GM12878 (cell line): ENCODE results near the gene IFI44L. TPM values are rescaled to one million over a fixed set of nuclear protein-coding genes. Genes with fewer than 3 reads are reported as not detected.

Source experiments
- ATAC-seq: fragments of 200-7000 bp; cut with Tn5 transposase; 3 replicates; pipeline ENCODE4 v1.9.1; 2020; ENCODE audit warnings: mild to moderate bottlenecking, moderate library complexity
- BruUV-seq: library from RNA; stranded (reverse); fragments of 400-500 nt; replicated peaks from 2 replicates; lab custom pipeline; 2021; lab: Mats Ljungman, UMichigan
- CTCF ChIA-PET: fragments of 300-600 bp; sonication (Branson Sonifier 250); formaldehyde crosslinking; extraction: SDS; loops from one replicate; lab custom pipeline; 2021; ENCODE audit warnings: inconsistent platforms; lab: Yijun Ruan, JAX
- POLR2A ChIA-PET: fragments of 350-600 bp; formaldehyde crosslinking; extraction: SDS; loops from one replicate; lab custom pipeline; 2021; ENCODE audit warnings: inconsistent platforms; lab: Charles Lee
- RAD21 ChIA-PET: fragments of 300-600 bp; sonication (Branson Sonifier 250); formaldehyde crosslinking; loops from one replicate; lab custom pipeline; 2023; ENCODE audit warnings: antibody characterized with exemption; ENCODE audit not compliant: unreplicated experiment; lab: Charles Lee
- SMC1A ChIA-PET: fragments of 300-600 bp; sonication (Branson Sonifier 250); formaldehyde crosslinking; loops from one replicate; lab custom pipeline; 2023; ENCODE audit not compliant: unreplicated experiment, uncharacterized antibody; lab: Charles Lee
- DNase-seq: peaks from one replicate; pipeline ENCODE4 v3.0.0-alpha.2; 2011; ENCODE audit warnings: low read depth, low spot score
- FAIRE-seq: peaks from 3 replicates; lab custom pipeline; 2011; peaks lifted over from hg19 to GRCh38; lab: Jason Lieb, UNC
- H2AFZ ChIP-seq: 2 replicates; pipeline ENCODE4 v1.6.0; 2011; ENCODE audit warnings: low read depth, low read length, control low read depth; ENCODE audit not compliant: control insufficient read depth
- H3K27ac ChIP-seq: 2 replicates; pipeline ENCODE4 v1.5.1; 2011; ENCODE audit warnings: control low read depth; ENCODE audit not compliant: control insufficient read depth, insufficient read depth
- H3K27me3 ChIP-seq, 2 experiments: replicated peaks in 1 of 2; 2 replicates each; pipeline versions ENCODE4 v1.6.0 to v1.6.1; 2011; ENCODE audit warnings: low read length in 1 of 2; ENCODE audit not compliant: control insufficient read depth in 2 of 2, insufficient read depth in 2 of 2
- H3K36me3 ChIP-seq, 2 experiments: 2 replicates each; pipeline ENCODE4 v1.5.1; 2011; ENCODE audit warnings: low read length in 1 of 2; ENCODE audit not compliant: control insufficient read depth in 2 of 2, insufficient read depth in 2 of 2
- H3K4me1 ChIP-seq: 2 replicates; pipeline ENCODE4 v1.6.1; 2011; ENCODE audit warnings: mild to moderate bottlenecking, low read length, moderate library complexity, mixed read lengths; ENCODE audit not compliant: control insufficient read depth, insufficient read depth
- H3K4me2 ChIP-seq: 2 replicates; pipeline ENCODE4 v1.6.0; 2011; ENCODE audit warnings: control low read depth; ENCODE audit not compliant: control insufficient read depth, insufficient read depth
- H3K4me3 ChIP-seq: fragments of 200-600 bp; sonication (generic); 2 replicates; pipeline ENCODE4 v1.5.1; 2016
- H3K79me2 ChIP-seq: 2 replicates; pipeline ENCODE4 v1.6.0; 2011; ENCODE audit warnings: low read length; ENCODE audit not compliant: control insufficient read depth, insufficient read depth
- H3K9ac ChIP-seq: 2 replicates; pipeline ENCODE4 v1.8.0; 2011; ENCODE audit warnings: low read length, control low read depth, mixed read lengths; ENCODE audit not compliant: control insufficient read depth, insufficient read depth
- H3K9me3 ChIP-seq: replicated peaks from 3 replicates; pipeline ENCODE4 v1.5.1; 2011; ENCODE audit warnings: mild to moderate bottlenecking, low read length; ENCODE audit not compliant: control insufficient read depth, insufficient read depth
- H4K20me1 ChIP-seq: 2 replicates; pipeline ENCODE4 v1.6.0; 2011; ENCODE audit not compliant: control insufficient read depth, insufficient read depth
- CTCF ChIP-seq, 3 experiments: IDR thresholded peaks in 2 of 3; conservative IDR thresholded peaks in 1 of 3; 2 replicates each; pipeline ENCODE4 v1.5.1; 2011; ENCODE audit warnings: low read depth in 3 of 3, low read length in 3 of 3, mild to moderate bottlenecking in 3 of 3, control low read depth in 2 of 3, moderate library complexity in 2 of 3, inconsistent platforms in 1 of 3, mixed read lengths in 1 of 3; ENCODE audit not compliant: control insufficient read depth in 2 of 3, insufficient read depth in 1 of 3; ENCODE audit errors: extremely low read depth in 1 of 3
- E2F8 ChIP-seq: fragments of 450-650 bp; IDR thresholded peaks from 2 replicates; pipeline ENCODE4 v1.6.1; 2018; ENCODE audit warnings: mild to moderate bottlenecking, low read depth, moderate library complexity; ENCODE audit not compliant: partially characterized antibody
- LARP7 ChIP-seq: fragments of 450-650 bp; IDR thresholded peaks from 2 replicates; pipeline ENCODE4 v1.6.1; 2017; ENCODE audit warnings: mild to moderate bottlenecking
- NFYA ChIP-seq: IDR thresholded peaks from 2 replicates; pipeline ENCODE4 v1.6.1; 2011; ENCODE audit warnings: low read depth, mild to moderate bottlenecking, low read length, improper control_type of control experiment, borderline replicate concordance
- NKRF ChIP-seq: fragments of 450-650 bp; conservative IDR thresholded peaks from 2 replicates; pipeline ENCODE4 v1.6.1; 2017; ENCODE audit warnings: mild to moderate bottlenecking, moderate library complexity
- NR2C2 ChIP-seq: IDR thresholded peaks from 2 replicates; pipeline ENCODE4 v1.6.1; 2011; ENCODE audit warnings: borderline replicate concordance, low read depth; ENCODE audit not compliant: control insufficient read depth, insufficient read length
- RBBP5 ChIP-seq: fragments of 200-600 bp; sonication (generic); conservative IDR thresholded peaks from 2 replicates; pipeline ENCODE4 v1.6.1; 2016
- WGBS: methylation state at CpG from one replicate; pipeline ENCODE4 v1.1.6; 2016; ENCODE audit warnings: low lambda C conversion rate; ENCODE audit not compliant: insufficient replicate concordance, insufficient coverage; ENCODE audit errors: missing lambda C conversion rate; 5-methylcytosine and 5-hydroxymethylcytosine counted together
- in situ Hi-C: fragments of 300-500 bp; cut with MboI; formaldehyde crosslinking; loops from 9 replicates; pipeline ENCODE4 v1.14.3; 2018; ENCODE audit warnings: mixed read lengths
- intact Hi-C: fragments of 100-400 bp; cut with micrococcal nuclease; formaldehyde crosslinking; loops from one replicate; pipeline ENCODE4 v1.14.2; 2022; ENCODE audit not compliant: unreplicated experiment
- polyA plus RNA-seq, 11 experiments: library from polyadenylated mRNA; depleted of rRNA in 4 of 11; unstranded in 6 of 11; stranded (reverse) in 5 of 11; fragments of >200 nt; fragmentation: Nextera tagmentation in 4 of 11; fragmentation: Illumina TruSeq in 1 of 11; extraction: Ambion mirVana in 4 of 11; extraction: Trizol in 1 of 11; gene quantifications; 1 replicate in 1 of 11; 2 replicates in 10 of 11; pipeline versions ENCODE4 v1.2.1 to v1.2.3, GENCODE V29; 2011 to 2016; ENCODE audit warnings: inconsistent platforms in 2 of 11, missing spikeins in 2 of 11, low read depth in 1 of 11
- total RNA-seq, 4 experiments: library from RNA; depleted of rRNA in 3 of 4; stranded (reverse); fragments of >200 nt in 3 of 4; fragmentation: Illumina TruSeq in 1 of 4; extraction: Trizol in 1 of 4; gene quantifications; 2 replicates each; pipeline versions ENCODE4 v1.2.1 to v1.2.3, GENCODE V29; 2013 to 2021

The IFI44L gene
- total and polyA plus RNA-seq, 10 of the 15 experiments (the other 5 are each of a cell fraction or from before 2014, with no cell fraction given) = 58.0 to 371 (median 173) TPM

GRCh38 chr1:78687315-78687714 lies 67.1 kb downstream of the IFI44L start:
- no TSS peak for BruUV-seq

GRCh38 chr1:78687914-78688313 lies 67.7 kb downstream of the IFI44L start:
- Histone ChIP-seq H4K20me1 (no peaks in the 10 kb centered on the region), H3K4me3 (no peak overlapping the region), H3K36me3 (no peaks in the 10 kb centered on the region), H3K27me3 (no peaks in the 10 kb centered on the region), H3K79me2 (no peaks in the 10 kb centered on the region), H3K9ac (no peak overlapping the region), H2AFZ (no peak overlapping the region), H3K9me3 (no peaks in the 10 kb centered on the region), H3K4me1 (no peaks in the 10 kb centered on the region), H3K27ac (no peak overlapping the region), H3K4me2 (no peak overlapping the region)
- 0% methylated on average over 2 of the region's 2 CpGs for WGBS
- POLR2A ChIA-PET = no interaction called here
- CTCF ChIA-PET = no interaction called here
- SMC1A ChIA-PET = interaction anchor here (1.5 kb wide), 1 partner anchor 79 kb away, joined by 4 read pairs; no protein-coding TSS in a partner anchor
- RAD21 ChIA-PET = no interaction called here
- BruUV-seq = no TSS peak
- ATAC-seq = no peak
- DNase-seq = no peak
- intact Hi-C loops (loop anchor here (5.0 kb wide), 2 partner anchors 144 to 509 kb away; no protein-coding TSS in a partner anchor), in situ Hi-C loops (no loop called here)
- no peak for FAIRE-seq
- TF ChIP-seq E2F8 = no peak
- TF ChIP-seq NKRF = no peak
- TF ChIP-seq NR2C2 = no peak
- no peak for TF ChIP-seq CTCF (IDR thresholded peaks at IDR 0.05 in 2 of 3, conservative IDR thresholded peaks at IDR 0.05 in 1 of 3; ENCODE audit: control insufficient read depth in 2 of 3, extremely low read depth in 1 of 3, insufficient read depth in 1 of 3, low read depth in 3 of 3, low read length in 3 of 3)

More at GRCh38 chr1:78687315-78687714, 67.1 kb downstream of the IFI44L start:
- ChIA-PET RAD21 (no interaction called here), CTCF (no interaction called here), POLR2A (no interaction called here), SMC1A (interaction anchor here (1.5 kb wide), 1 partner anchor 79 kb away, joined by 4 read pairs; no protein-coding TSS in a partner anchor)
- no peak for TF ChIP-seq LARP7
- no peak for TF ChIP-seq RBBP5
- no peak for TF ChIP-seq NFYA
- H3K4me1 ChIP-seq = no peaks in the 10 kb centered on the region
- intact Hi-C loops (loop anchor here (5.0 kb wide), 2 partner anchors 145 to 510 kb away; no protein-coding TSS in a partner anchor), in situ Hi-C loops (no loop called here)
- no peaks in the 10 kb centered on the region for H3K36me3 ChIP-seq
- no peak overlapping the region for H3K4me3 ChIP-seq
- no peak overlapping the region for H2AFZ ChIP-seq
- no peaks in the 10 kb centered on the region for H3K27me3 ChIP-seq
- no peaks in the 10 kb centered on the region for H4K20me1 ChIP-seq
- DNase-seq (no peak), ATAC-seq (no peak), FAIRE-seq (no peak)
- H3K9ac ChIP-seq = no peak overlapping the region
- H3K9me3 ChIP-seq = no peaks in the 10 kb centered on the region
- no peaks in the 10 kb centered on the region for H3K79me2 ChIP-seq
- H3K4me2 ChIP-seq = no peak overlapping the region
- WGBS = 100% methylated on average over 1 of the region's 1 CpG
- no peak overlapping the region for H3K27ac ChIP-seq
